RWPE2 (cell line): ENCODE data around the gene WDR93.

Experiments
- ATAC-seq: fragments of 200-7000 bp; cut with Tn5 transposase; 3 replicates; pipeline ENCODE4 v1.9.1; 2021; ENCODE audit warnings: low read depth
- DNase-seq: peaks from one replicate; pipeline ENCODE4 v3.0.0-alpha.2; 2020; ENCODE audit warnings: low spot score
- H3K27ac ChIP-seq: fragments of 450-650 bp; 2 replicates; pipeline ENCODE4 v1.5.1; 2017; ENCODE audit warnings: mild to moderate bottlenecking; ENCODE audit not compliant: poor library complexity, severe bottlenecking
- H3K27me3 ChIP-seq: fragments of 250-450 bp; sonication (Bioruptor Pico); 2 replicates; pipeline ENCODE4 v1.5.1; 2021; ENCODE audit warnings: mild to moderate bottlenecking, moderate library complexity; ENCODE audit not compliant: insufficient read depth, poor library complexity, severe bottlenecking
- H3K36me3 ChIP-seq: fragments of 250-450 bp; sonication (Bioruptor Pico); 2 replicates; pipeline ENCODE4 v1.5.1; 2020; ENCODE audit warnings: low read depth, mild to moderate bottlenecking, moderate library complexity
- H3K4me1 ChIP-seq: fragments of 250-450 bp; sonication (Bioruptor Pico); 2 replicates; pipeline ENCODE4 v1.5.1; 2021; ENCODE audit warnings: mild to moderate bottlenecking, moderate library complexity; ENCODE audit not compliant: insufficient read depth, poor library complexity, severe bottlenecking
- H3K4me3 ChIP-seq: fragments of 250-450 bp; sonication (Bioruptor Pico); 2 replicates; pipeline ENCODE4 v1.5.1; 2021; ENCODE audit warnings: mild to moderate bottlenecking, moderate library complexity; ENCODE audit not compliant: severe bottlenecking
- H3K9me3 ChIP-seq: fragments of 250-450 bp; sonication (Bioruptor Pico); 2 replicates; pipeline ENCODE4 v1.5.1; 2021; ENCODE audit warnings: mild to moderate bottlenecking, moderate library complexity; ENCODE audit not compliant: severe bottlenecking
- CTCF ChIP-seq: fragments of 450-650 bp; IDR thresholded peaks from one replicate; pipeline ENCODE4 v1.5.1; 2017; ENCODE audit warnings: mild to moderate bottlenecking, moderate library complexity; ENCODE audit not compliant: poor library complexity, severe bottlenecking

Gene WDR93

GRCh38 chr15:89672221-89673164 is 18.1 kb upstream of the WDR93 start:
- Histone ChIP-seq H3K4me1 (no peaks in the 10 kb centered on the region), H3K36me3 (no peaks in the 10 kb centered on the region), H3K4me3 (no peak overlapping the region), H3K27ac (no peak overlapping the region), H3K27me3 (no peaks in the 10 kb centered on the region), H3K9me3 (no peaks in the 10 kb centered on the region)
- ATAC-seq, result no peak
- TF ChIP-seq CTCF, result no peak
- no peak for DNase-seq

GRCh38 chr15:89673165-89673512 is 17.5 kb upstream of the WDR93 start:
- no peaks in the 10 kb centered on the region for H3K9me3 ChIP-seq
- no peak for ATAC-seq
- H3K4me3 ChIP-seq, result no peak overlapping the region
- TF ChIP-seq CTCF, result peak; percentile 26
- H3K27me3 ChIP-seq, result no peaks in the 10 kb centered on the region
- no peaks in the 10 kb centered on the region for H3K36me3 ChIP-seq
- no peak for DNase-seq
- no peaks in the 10 kb centered on the region for H3K4me1 ChIP-seq
- H3K27ac ChIP-seq, result no peak overlapping the region

GRCh38 chr15:89674526-89674925 is 16.1 kb upstream of the WDR93 start:
- TF ChIP-seq CTCF, result peak; percentile 24
- no peak for ATAC-seq
- H3K36me3 ChIP-seq, result no peaks in the 10 kb centered on the region
- no peaks in the 10 kb centered on the region for H3K4me1 ChIP-seq
- DNase-seq, result no peak
- H3K27ac ChIP-seq, result no peak overlapping the region
- no peaks in the 10 kb centered on the region for H3K27me3 ChIP-seq
- no peaks in the 10 kb centered on the region for H3K9me3 ChIP-seq
- H3K4me3 ChIP-seq, result no peak overlapping the region

- H3K27me3 ChIP-seq, result no peaks in the 10 kb centered on the region
- no peaks in the 10 kb centered on the region for H3K36me3 ChIP-seq
- ATAC-seq, result no peak
- no peak overlapping the region for H3K27ac ChIP-seq
- H3K4me1 ChIP-seq, result peaks cover 2% of the 10 kb centered on the region
- no peak for TF ChIP-seq CTCF
- no peaks in the 10 kb centered on the region for H3K9me3 ChIP-seq
- no peak for DNase-seq
- no peak overlapping the region for H3K4me3 ChIP-seq
Observed at GRCh38 chr15:89675606-89676005, 15.0 kb upstream of the WDR93 start.

GRCh38 chr15:89677381-89677780 is 13.2 kb upstream of the WDR93 start:
- Histone ChIP-seq H3K27me3 (no peaks in the 10 kb centered on the region), H3K4me3 (no peak overlapping the region), H3K4me1 (peaks cover 2% of the 10 kb centered on the region), H3K27ac (no peak overlapping the region), H3K36me3 (no peaks in the 10 kb centered on the region), H3K9me3 (no peaks in the 10 kb centered on the region)
- no peak for TF ChIP-seq CTCF
- ATAC-seq, result no peak
- no peak for DNase-seq
